Peyer's patch (tissue), 4 donors: ENCODE measurements around the gene ARL15. TPM values are rescaled to one million over a fixed set of nuclear protein-coding genes. Genes with fewer than 3 reads are reported as not detected.

Experiments
- DNase-seq, 3 donors: peaks; one replicate each; pipeline ENCODE4 v3.0.0-alpha.2; 2017 to 2019
- H3K27ac ChIP-seq, 4 donors: fragments of 200-600 bp; sonication (generic); one replicate each; pipeline ENCODE4 v1.5.1; 2016 to 2019
- H3K27me3 ChIP-seq, 2 donors: fragments of 200-600 bp; sonication (generic); one replicate each; pipeline ENCODE4 v1.5.1; 2019
- H3K36me3 ChIP-seq, 3 donors: fragments of 200-600 bp; sonication (generic); one replicate each; pipeline ENCODE4 v1.5.1; 2016 to 2019
- H3K4me1 ChIP-seq, 4 donors: fragments of 200-600 bp; sonication (generic); one replicate each; pipeline ENCODE4 v1.5.1; 2016 to 2019
- H3K4me3 ChIP-seq, 4 donors: fragments of 200-600 bp; sonication (generic); 1 replicate in 3 of 4; 2 replicates in 1 of 4; pipeline ENCODE4 v1.5.1; 2016 to 2019; ENCODE audit warnings: mild to moderate bottlenecking in 1 of 4
- H3K9me3 ChIP-seq, 4 donors: fragments of 200-600 bp; sonication (generic); one replicate each; pipeline ENCODE4 v1.5.1; 2016 to 2019; ENCODE audit warnings: mild to moderate bottlenecking in 1 of 4
- POLR2A ChIP-seq, 2 donors: fragments of 450-650 bp; IDR thresholded peaks; one replicate each; pipeline ENCODE4 v1.5.1; 2017; ENCODE audit warnings: antibody characterized with exemption in 2 of 2, mild to moderate bottlenecking in 2 of 2, moderate library complexity in 2 of 2
- total RNA-seq, 4 donors: library from RNA; depleted of rRNA; stranded (reverse); fragments of >200 nt; gene quantifications; one replicate each; pipeline ENCODE4 v1.1.0, GENCODE V29; 2016
- TF ChIP-seq, protein P1 (sequence below), 6 experiments: fragments of 450-650 bp in 4 of 6; fragments of 200-600 bp in 2 of 6; sonication (generic) in 1 of 6; IDR thresholded peaks; one replicate each; pipeline ENCODE4 v1.5.1; 2017 to 2019; ENCODE audit warnings: antibody characterized with exemption in 6 of 6, mild to moderate bottlenecking in 3 of 6, moderate library complexity in 1 of 6

The ARL15 gene
- total RNA-seq, 4 donors from 2014 or later, result 18.0 to 44.5 (median 38.7) TPM

GRCh38 chr5:54215233-54215736, 95.1 kb downstream of the ARL15 start:
- H3K27me3 ChIP-seq, result no peaks in the 10 kb centered on the region
- no peaks in the 10 kb centered on the region for H3K36me3 ChIP-seq
- no peak for DNase-seq
- TF ChIP-seq, protein P1, sequence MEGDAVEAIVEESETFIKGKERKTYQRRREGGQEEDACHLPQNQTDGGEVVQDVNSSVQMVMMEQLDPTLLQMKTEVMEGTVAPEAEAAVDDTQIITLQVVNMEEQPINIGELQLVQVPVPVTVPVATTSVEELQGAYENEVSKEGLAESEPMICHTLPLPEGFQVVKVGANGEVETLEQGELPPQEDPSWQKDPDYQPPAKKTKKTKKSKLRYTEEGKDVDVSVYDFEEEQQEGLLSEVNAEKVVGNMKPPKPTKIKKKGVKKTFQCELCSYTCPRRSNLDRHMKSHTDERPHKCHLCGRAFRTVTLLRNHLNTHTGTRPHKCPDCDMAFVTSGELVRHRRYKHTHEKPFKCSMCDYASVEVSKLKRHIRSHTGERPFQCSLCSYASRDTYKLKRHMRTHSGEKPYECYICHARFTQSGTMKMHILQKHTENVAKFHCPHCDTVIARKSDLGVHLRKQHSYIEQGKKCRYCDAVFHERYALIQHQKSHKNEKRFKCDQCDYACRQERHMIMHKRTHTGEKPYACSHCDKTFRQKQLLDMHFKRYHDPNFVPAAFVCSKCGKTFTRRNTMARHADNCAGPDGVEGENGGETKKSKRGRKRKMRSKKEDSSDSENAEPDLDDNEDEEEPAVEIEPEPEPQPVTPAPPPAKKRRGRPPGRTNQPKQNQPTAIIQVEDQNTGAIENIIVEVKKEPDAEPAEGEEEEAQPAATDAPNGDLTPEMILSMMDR (IDR thresholded peaks at IDR 0.05), result no peak
- TF ChIP-seq POLR2A (IDR thresholded peaks at IDR 0.05), result no peak
- H3K9me3 ChIP-seq, result no peaks in the 10 kb centered on the region
- H3K27ac ChIP-seq, result no peak overlapping the region
- no peak overlapping the region for H3K4me3 ChIP-seq
- no peaks in the 10 kb centered on the region for H3K4me1 ChIP-seq

DNA sequence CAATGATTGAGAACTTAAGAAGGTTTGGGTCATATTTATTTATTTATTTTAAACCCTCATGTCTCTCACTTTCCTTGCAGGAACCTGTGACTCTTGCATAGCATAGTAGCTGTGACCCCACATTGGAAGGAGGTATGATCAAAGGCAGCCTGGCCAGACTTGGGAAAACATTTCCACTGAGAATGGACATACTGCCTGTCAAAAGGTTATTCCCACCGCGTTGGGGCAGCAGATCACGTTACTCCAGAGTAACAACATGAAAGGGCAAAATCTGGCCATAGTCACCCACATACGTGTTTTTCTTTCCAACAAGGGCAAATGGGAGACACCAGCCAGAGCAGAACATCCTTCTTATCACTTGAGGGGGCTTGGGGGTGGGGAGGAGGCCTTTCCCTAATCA, 95.7 kb downstream of the ARL15 start:
- TF ChIP-seq, protein P1 (IDR thresholded peaks at IDR 0.05), result no peak
- no peak for TF ChIP-seq POLR2A (IDR thresholded peaks at IDR 0.05)

GRCh38 chr5:54212331-54212730, 98.0 kb downstream of the ARL15 start:
- Histone ChIP-seq H3K4me3 (no peak overlapping the region), H3K27me3 (no peaks in the 10 kb centered on the region), H3K9me3 (no peaks in the 10 kb centered on the region), H3K27ac (no peak overlapping the region), H3K36me3 (no peaks in the 10 kb centered on the region), H3K4me1 (no peaks in the 10 kb centered on the region)
- no peak for DNase-seq
- TF ChIP-seq, protein P1 (IDR thresholded peaks at IDR 0.05), result no peak
- TF ChIP-seq POLR2A (IDR thresholded peaks at IDR 0.05), result no peak

More for the DNA sequence above, 95.7 kb downstream of the ARL15 start:
- H3K4me3 ChIP-seq, result no peak overlapping the region
- H3K27ac ChIP-seq, result no peak overlapping the region
- H3K27me3 ChIP-seq, result no peaks in the 10 kb centered on the region
- no peaks in the 10 kb centered on the region for H3K36me3 ChIP-seq
- no peaks in the 10 kb centered on the region for H3K9me3 ChIP-seq
- no peak for DNase-seq
- H3K4me1 ChIP-seq, result no peaks in the 10 kb centered on the region

DNA sequence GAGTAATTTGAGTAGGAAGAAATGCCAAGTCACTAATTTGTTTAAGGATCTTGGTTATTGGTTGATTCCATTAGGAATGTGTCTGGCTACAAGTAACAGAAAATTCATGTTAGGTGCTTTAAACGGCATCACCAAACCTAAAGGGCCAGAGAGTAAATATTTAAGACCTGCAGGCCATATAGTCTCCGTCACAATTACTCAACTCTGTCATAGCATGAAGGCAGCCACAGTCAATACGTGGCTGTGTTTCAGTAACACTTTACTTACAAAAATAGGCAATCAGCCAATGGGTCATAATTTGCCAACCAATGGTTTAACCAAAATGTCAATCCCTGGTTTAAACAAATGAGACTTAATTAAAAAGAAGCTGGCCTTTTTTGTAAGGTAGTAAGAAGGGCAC, 98.5 kb downstream of the ARL15 start:
- Histone ChIP-seq H3K4me3 (no peak overlapping the region), H3K9me3 (no peaks in the 10 kb centered on the region), H3K36me3 (no peaks in the 10 kb centered on the region), H3K4me1 (no peaks in the 10 kb centered on the region), H3K27me3 (no peaks in the 10 kb centered on the region), H3K27ac (no peak overlapping the region)
- no peak for DNase-seq
- no peak for TF ChIP-seq POLR2A (IDR thresholded peaks at IDR 0.05)
- TF ChIP-seq, protein P1 (IDR thresholded peaks at IDR 0.05), result no peak

- DNase-seq, result no peak
- Histone ChIP-seq H3K27ac (no peak overlapping the region), H3K4me1 (no peaks in the 10 kb centered on the region), H3K9me3 (no peaks in the 10 kb centered on the region), H3K36me3 (no peaks in the 10 kb centered on the region), H3K4me3 (no peak overlapping the region), H3K27me3 (no peaks in the 10 kb centered on the region)
- TF ChIP-seq, protein P1 (IDR thresholded peaks at IDR 0.05), result no peak
- TF ChIP-seq POLR2A (IDR thresholded peaks at IDR 0.05), result no peak
Observed at GRCh38 chr5:54207566-54207965, 102.8 kb downstream of the ARL15 start.
